Measurements from ENCODE around the gene SLC4A4. TPM values are rescaled to one million over a fixed set of nuclear protein-coding genes. Genes with fewer than 3 reads are reported as not detected.

SLC4A4 gene
- total and polyA plus RNA-seq, 10 of the 15 experiments (the other 5 are each of a cell fraction or from before 2014, with no cell fraction given) = 0.05 to 0.44 (median 0.18) TPM

- H3K9me3 ChIP-seq (replicated peaks; ENCODE audit: control insufficient read depth, insufficient read depth, low read length) = no peaks in the 10 kb centered on the region
- H2AFZ ChIP-seq (ENCODE audit: control insufficient read depth, low read depth, low read length) = no peak overlapping the region
- POLR2A ChIA-PET = no interaction called here
- in situ Hi-C loops (cut with MboI) (no loop called here), intact Hi-C loops (cut with micrococcal nuclease; ENCODE audit: unreplicated experiment) (no loop called here)
- H3K4me2 ChIP-seq (ENCODE audit: control insufficient read depth, insufficient read depth) = no peak overlapping the region
- CTCF ChIA-PET = no interaction called here
- no peak overlapping the region for H3K4me3 ChIP-seq
- DNase-seq (ENCODE audit: low read depth, low spot score) (no peak), FAIRE-seq (no peak), ATAC-seq (no peak)
- RAD21 ChIA-PET (ENCODE audit: unreplicated experiment) = no interaction called here
- no peak overlapping the region for H3K27ac ChIP-seq (ENCODE audit: control insufficient read depth, insufficient read depth)
- H4K20me1 ChIP-seq (ENCODE audit: control insufficient read depth, insufficient read depth) = no peaks in the 10 kb centered on the region
- H3K79me2 ChIP-seq (ENCODE audit: control insufficient read depth, insufficient read depth, low read length) = no peaks in the 10 kb centered on the region
- SMC1A ChIA-PET (ENCODE audit: uncharacterized antibody, unreplicated experiment) = no interaction called here
- WGBS (ENCODE audit: insufficient coverage, insufficient replicate concordance, low lambda C conversion rate, missing lambda C conversion rate) = 3% methylated on average over 2 of the region's 2 CpGs
- H3K27me3 ChIP-seq (replicated peaks in 1 of 2; ENCODE audit: control insufficient read depth in 2 of 2, insufficient read depth in 2 of 2, low read length in 1 of 2) = no peaks in the 10 kb centered on the region
- no peaks in the 10 kb centered on the region for H3K36me3 ChIP-seq (ENCODE audit: control insufficient read depth in 2 of 2, insufficient read depth in 2 of 2, low read length in 1 of 2)
- no peaks in the 10 kb centered on the region for H3K4me1 ChIP-seq (ENCODE audit: control insufficient read depth, insufficient read depth, low read length)
- no peak overlapping the region for H3K9ac ChIP-seq (ENCODE audit: control insufficient read depth, insufficient read depth, low read length)
- BruUV-seq (replicated peaks) = no TSS peak
- no peak for TF ChIP-seq ZZZ3 (IDR thresholded peaks at IDR 0.05; ENCODE audit: control insufficient read depth, insufficient read length, low read depth)
- TF ChIP-seq CREB1 (IDR thresholded peaks at IDR 0.05; ENCODE audit: low read depth) = no peak
- no peak for TF ChIP-seq HCFC1 (IDR thresholded peaks at IDR 0.05; ENCODE audit: low read length)
- TF ChIP-seq FOXK2 (IDR thresholded peaks at IDR 0.05) = no peak
- no peak for TF ChIP-seq ZNF274 (IDR thresholded peaks at IDR 0.05; ENCODE audit: insufficient read depth, insufficient read length)
- TF ChIP-seq EZH2 (IDR thresholded peaks at IDR 0.05; ENCODE audit: borderline replicate concordance, control insufficient read depth, low read depth, low read length) = no peak
- no peak for TF ChIP-seq REST (IDR thresholded peaks at IDR 0.05; ENCODE audit: low read depth, low read length)
- no peak for TF ChIP-seq WRNIP1 (IDR thresholded peaks at IDR 0.05; ENCODE audit: borderline replicate concordance, low read depth, low read length)
- no peak for TF ChIP-seq USF1 (IDR thresholded peaks at IDR 0.05; ENCODE audit: borderline replicate concordance, extremely low read length, insufficient read depth, low read depth, low read length)
- no peak for TF ChIP-seq SRF (IDR thresholded peaks at IDR 0.05; ENCODE audit: low read depth in 2 of 2, low read length in 2 of 2)
- no peak for TF ChIP-seq TAF1 (IDR thresholded peaks at IDR 0.05; ENCODE audit: borderline replicate concordance, low read depth, low read length)
- no peak for TF ChIP-seq ELK1 (IDR thresholded peaks at IDR 0.05; ENCODE audit: low read depth, low read length)
- TF ChIP-seq RAD21 (IDR thresholded peaks at IDR 0.05; ENCODE audit: insufficient read depth, low read depth, low read length) = no peak
- no peak for TF ChIP-seq POLR2AphosphoS5 (IDR thresholded peaks at IDR 0.05; ENCODE audit: low read length)
- no peak for TF ChIP-seq ZNF687 (IDR thresholded peaks at IDR 0.05)
- TF ChIP-seq SMAD1 (IDR thresholded peaks at IDR 0.05; ENCODE audit: low read depth, partially characterized antibody) = no peak
These were observed 76.7 kb downstream of the SLC4A4 start for GRCh38 chr4:71415491-71415890.

Measured in GM12878 (cell line).